ES-I3 (cell line): ENCODE measurements around the gene CMTM1.
"Not testable (repeated sequence)": the region's sequence is repeated elsewhere in the genome, so short reads cannot be mapped to it uniquely, and the experiment has no call there.

Source experiments
- H3K36me3 ChIP-seq: 2 replicates; pipeline ENCODE4 v1.6.1; 2013; ENCODE audit warnings: mild to moderate bottlenecking, low read length, control low read depth, moderate library complexity; ENCODE audit not compliant: insufficient read depth
- H3K4me1 ChIP-seq: 2 replicates; pipeline ENCODE4 v1.6.1; 2013; ENCODE audit warnings: mild to moderate bottlenecking, control low read depth, low read length; ENCODE audit not compliant: insufficient read depth
- H3K9ac ChIP-seq: 2 replicates; pipeline ENCODE4 v1.6.1; 2013; ENCODE audit warnings: low read depth, mild to moderate bottlenecking, low read length, moderate library complexity
- H3K9me3 ChIP-seq: 2 replicates; pipeline ENCODE4 v1.6.1; 2013; ENCODE audit warnings: mild to moderate bottlenecking, low read length, moderate library complexity; ENCODE audit not compliant: control insufficient read depth, insufficient read depth

CMTM1 gene

DNA sequence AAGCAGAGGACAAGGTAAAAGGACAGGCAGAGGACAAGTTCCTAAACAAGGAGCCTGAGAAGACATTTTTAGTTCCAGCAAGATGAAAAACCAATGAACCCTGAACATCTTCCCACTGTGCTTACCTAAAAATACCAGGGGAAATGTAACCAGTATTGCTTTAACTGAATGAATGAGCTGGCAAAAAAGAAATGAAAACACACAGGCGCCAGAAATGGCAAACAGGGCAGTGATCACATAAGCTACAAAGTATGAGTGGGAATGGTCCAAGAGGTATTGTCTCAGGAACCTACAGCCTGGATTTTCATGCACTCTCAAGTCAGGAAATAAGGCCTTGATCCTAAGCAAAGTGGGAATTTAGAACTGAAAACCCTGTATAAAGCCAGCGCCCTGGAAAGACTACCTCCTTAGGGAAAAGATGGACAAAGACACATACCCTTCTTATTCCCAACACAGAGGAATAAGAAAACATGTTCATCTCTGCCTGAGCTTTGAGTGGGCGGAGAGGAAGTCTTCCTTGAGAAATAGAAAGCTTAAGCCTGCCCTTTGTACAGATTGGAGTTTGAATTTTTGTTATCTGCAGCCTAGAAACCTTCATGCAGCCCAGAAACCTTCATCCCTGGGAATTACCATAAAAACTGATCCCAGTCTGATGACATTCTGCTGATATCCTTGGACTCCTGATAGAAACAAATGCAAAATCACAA lies 15.2 kb downstream of the CMTM1 start:
- peaks cover 14% of the 10 kb centered on the region for H3K4me1 ChIP-seq
- no peaks in the 10 kb centered on the region; the same call in 1 of the 2 replicates for H3K36me3 ChIP-seq
- H3K9ac ChIP-seq: no peak overlapping the region
- no peaks in the 10 kb centered on the region for H3K9me3 ChIP-seq

GRCh38 chr16:66585481-66586239 lies 19.4 kb downstream of the CMTM1 start:
- Histone ChIP-seq H3K9ac (no peak overlapping the region), H3K9me3 (no peaks in the 10 kb centered on the region), H3K4me1 (peaks cover 15% of the 10 kb centered on the region), H3K36me3 (no peaks in the 10 kb centered on the region; the same call in 1 of the 2 replicates)

DNA sequence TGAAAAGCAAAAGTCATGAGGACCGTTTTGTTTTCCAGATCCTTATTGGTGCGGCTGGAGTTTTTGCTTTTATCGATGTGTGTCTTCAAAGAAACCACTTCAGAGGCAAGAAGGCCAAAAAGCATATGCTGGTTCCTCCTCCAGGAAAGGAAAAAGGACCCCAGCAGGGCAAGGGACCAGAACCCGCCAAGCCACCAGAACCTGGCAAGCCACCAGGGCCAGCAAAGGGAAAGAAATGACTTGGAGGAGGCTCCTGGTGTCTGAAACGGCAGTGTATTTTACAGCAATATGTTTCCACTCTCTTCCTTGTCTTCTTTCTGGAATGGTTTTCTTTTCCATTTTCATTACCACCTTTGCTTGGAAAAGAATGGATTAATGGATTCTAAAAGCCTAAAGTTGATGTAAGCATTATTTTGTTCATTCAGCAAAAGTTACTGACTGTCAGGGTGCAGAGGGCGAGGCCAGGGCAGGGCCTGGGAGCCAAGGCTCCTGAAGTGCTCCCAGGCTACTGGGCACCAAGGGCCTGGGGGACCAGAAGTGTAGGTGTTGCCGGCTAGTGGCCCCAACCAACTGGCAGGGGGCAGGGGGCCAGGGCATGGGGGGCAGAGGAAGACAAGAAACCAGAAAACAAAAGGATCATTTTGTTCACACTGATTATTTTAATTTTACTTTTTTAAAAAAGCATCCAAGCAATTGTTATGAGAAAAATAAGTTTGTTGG lies 21.8 kb downstream of the CMTM1 start:
- Histone ChIP-seq H3K9ac (no peak overlapping the region), H3K4me1 (peaks cover 12% of the 10 kb centered on the region), H3K36me3 (no peaks in the 10 kb centered on the region), H3K9me3 (no peaks in the 10 kb centered on the region)

DNA sequence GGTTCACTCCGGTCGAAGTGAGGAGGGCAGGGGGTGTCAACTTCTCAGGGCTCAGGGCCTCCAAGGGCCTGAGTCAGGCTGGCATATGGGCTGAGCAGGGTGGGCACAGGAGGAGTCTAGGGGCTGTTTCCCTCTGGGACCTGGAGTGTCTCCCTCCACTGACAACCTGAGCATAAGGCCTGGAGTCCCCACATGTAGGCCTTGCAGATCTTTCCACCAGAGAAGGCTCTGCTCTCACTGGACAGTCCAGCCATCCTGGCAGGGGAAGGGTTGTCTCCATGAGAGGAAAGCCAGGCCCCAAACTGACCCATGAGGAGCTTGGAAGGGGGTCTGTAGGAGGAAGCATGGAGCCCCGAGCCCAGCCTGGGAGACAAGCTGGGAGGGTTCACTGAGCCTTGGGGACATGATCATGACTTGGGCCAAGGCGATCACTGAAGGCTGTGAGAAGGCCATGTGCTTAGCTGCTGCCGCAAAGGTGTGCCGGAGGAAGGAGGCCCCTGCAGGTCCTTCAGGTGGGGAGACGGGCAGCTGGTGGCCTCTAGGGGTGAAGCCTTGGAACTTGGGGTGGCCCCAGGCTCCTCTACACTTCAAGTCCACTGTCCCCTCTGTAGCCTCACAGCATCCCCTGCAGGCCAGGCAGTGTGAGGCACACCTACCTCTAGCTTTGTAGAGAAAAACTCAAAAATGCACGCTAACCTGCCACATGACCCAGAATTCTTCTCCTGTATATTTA lies 22.9 kb downstream of the CMTM1 start:
- H3K9ac ChIP-seq: no peak overlapping the region

DNA sequence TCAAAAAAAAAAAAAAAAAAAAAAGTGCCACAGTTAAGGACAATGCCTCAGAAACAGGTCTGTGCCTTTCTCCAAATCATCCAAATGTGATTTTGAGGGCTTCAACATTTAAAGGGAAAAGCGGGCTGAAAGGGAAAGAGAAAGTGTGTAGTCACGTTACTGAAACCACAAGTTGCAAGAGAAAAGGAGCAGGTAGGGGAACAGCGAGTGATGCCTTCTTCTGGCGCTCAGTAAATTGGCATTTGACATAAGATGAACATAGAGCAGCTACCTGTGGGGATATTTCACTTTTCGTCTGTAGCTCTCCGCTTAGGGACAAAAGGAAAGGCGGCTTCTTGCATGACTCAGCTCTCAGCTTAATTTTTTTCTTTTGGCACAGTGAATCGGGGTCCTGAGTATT lies 24.1 kb downstream of the CMTM1 start:
- Histone ChIP-seq H3K36me3 (no peaks in the 10 kb centered on the region), H3K9ac (no peak overlapping the region), H3K4me1 (peaks cover 12% of the 10 kb centered on the region)

More for the DNA sequence above, 22.9 kb downstream of the CMTM1 start:
- Histone ChIP-seq H3K36me3 (no peaks in the 10 kb centered on the region), H3K9me3 (no peaks in the 10 kb centered on the region), H3K4me1 (peaks cover 12% of the 10 kb centered on the region)

GRCh38 chr16:66591018-66591417 lies 24.8 kb downstream of the CMTM1 start:
- peaks cover 12% of the 10 kb centered on the region for H3K4me1 ChIP-seq
- H3K36me3 ChIP-seq: no peaks in the 10 kb centered on the region
- H3K9me3 ChIP-seq: no peaks in the 10 kb centered on the region
- H3K9ac ChIP-seq: no peak overlapping the region

More for the DNA sequence above, 24.1 kb downstream of the CMTM1 start:
- H3K9me3 ChIP-seq: no peaks in the 10 kb centered on the region

DNA sequence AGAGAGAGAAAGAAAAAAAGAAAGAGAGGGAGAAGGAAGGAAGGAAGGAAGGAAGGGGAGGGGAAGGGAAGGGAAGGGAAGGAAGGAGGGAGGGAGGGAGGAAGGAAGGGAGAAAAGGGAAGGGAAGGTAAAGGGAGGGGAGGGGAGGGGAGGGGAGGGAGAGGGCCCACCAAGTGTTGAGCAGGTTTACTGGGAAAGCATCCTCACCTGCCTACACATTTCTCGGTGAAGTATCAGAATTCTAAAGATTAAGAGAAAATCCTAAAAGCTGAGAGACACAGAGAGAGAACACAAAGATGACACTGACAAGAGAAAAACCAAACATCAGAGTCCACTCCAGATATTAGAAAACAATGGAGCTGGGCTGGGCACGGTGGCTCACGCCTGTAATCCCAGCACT lies 26.0 kb downstream of the CMTM1 start:
- H3K36me3 ChIP-seq: no peaks in the 10 kb centered on the region
- H3K4me1 ChIP-seq: peaks cover 12% of the 10 kb centered on the region
- H3K9me3 ChIP-seq: no peaks in the 10 kb centered on the region
- H3K9ac ChIP-seq: no peak overlapping the region

- H3K9ac ChIP-seq: no peak overlapping the region
- H3K9me3 ChIP-seq: no peaks in the 10 kb centered on the region
- H3K36me3 ChIP-seq: no peaks in the 10 kb centered on the region
- H3K4me1 ChIP-seq: peaks cover 12% of the 10 kb centered on the region
Observed at GRCh38 chr16:66592814-66593213, 26.6 kb downstream of the CMTM1 start.

GRCh38 chr16:66594739-66595138 lies 28.5 kb downstream of the CMTM1 start:
- Histone ChIP-seq H3K9me3 (no peaks in the 10 kb centered on the region), H3K9ac (no peak overlapping the region), H3K36me3 (no peaks in the 10 kb centered on the region), H3K4me1 (peaks cover 9% of the 10 kb centered on the region)

- not testable (repeated sequence) for H3K9ac ChIP-seq, H3K9me3 ChIP-seq, H3K36me3 ChIP-seq, H3K4me1 ChIP-seq
Observed at GRCh38 chr16:66596559-66596958, 30.3 kb downstream of the CMTM1 start.

DNA sequence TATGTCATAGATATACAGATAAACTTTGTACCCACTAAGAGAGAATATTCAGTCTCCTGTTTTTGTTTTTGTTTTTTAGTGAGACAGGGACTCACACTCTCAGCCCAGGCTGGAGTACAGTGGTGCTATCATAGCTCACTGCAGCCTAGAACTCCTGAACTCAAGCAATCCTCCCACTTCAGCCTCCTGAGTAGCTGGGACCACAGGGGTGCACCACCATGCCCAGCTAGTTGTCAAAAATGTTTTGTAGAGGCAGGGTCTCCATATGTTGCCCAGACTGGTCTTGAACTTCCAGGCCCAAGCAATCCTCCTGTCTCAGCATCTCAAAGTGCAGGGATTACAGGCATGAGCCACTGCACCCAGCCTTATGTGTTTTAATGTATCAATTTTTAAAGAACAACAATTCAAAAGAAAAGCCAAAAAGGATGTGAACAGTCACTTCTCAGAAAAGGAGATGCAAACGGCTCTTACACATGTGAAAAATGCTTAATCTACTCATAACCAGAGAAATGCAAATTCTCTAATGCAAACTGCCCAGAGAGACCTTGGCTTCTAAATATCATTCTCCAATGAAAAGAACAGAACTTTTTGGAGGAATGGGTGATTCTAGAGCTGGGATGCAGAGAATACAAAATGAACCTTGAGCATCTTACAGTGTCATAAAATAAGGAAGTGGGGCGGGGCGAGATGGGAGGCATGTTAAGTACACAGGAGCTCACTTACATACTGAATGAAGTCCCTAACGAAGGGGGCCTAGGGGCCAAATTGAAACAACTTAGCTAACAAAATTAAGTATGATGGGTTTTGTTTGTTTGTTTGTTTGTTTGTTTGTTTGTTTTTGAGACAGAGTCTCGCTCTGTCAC lies 31.0 kb downstream of the CMTM1 start:
- no peaks in the 10 kb centered on the region for H3K4me1 ChIP-seq
- no peak overlapping the region for H3K9ac ChIP-seq
- no peaks in the 10 kb centered on the region for H3K36me3 ChIP-seq
- no peaks in the 10 kb centered on the region for H3K9me3 ChIP-seq

DNA sequence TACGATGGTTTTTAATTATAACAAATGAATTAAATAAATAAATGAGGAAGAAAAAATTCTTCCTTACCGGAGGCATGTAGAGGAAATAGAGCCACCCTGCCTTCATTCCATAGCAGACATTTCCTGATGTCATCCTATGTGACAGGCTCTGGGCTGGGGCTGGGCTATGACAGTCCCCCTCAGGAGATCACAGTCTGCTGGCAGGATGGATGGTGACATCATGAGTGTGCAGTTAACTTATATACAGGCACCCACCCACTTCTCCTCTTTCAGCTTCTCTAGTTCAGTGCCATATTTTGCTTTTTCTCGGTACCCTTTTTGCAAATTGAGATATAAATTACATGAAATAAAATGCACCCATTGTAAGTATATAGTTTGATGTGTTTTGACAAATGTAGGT lies 31.9 kb downstream of the CMTM1 start:
- Histone ChIP-seq H3K9me3 (no peaks in the 10 kb centered on the region), H3K4me1 (no peaks in the 10 kb centered on the region), H3K36me3 (no peaks in the 10 kb centered on the region), H3K9ac (no peak overlapping the region)

- no peak overlapping the region for H3K9ac ChIP-seq
- H3K4me1 ChIP-seq: no peaks in the 10 kb centered on the region
- no peaks in the 10 kb centered on the region for H3K36me3 ChIP-seq
- no peaks in the 10 kb centered on the region for H3K9me3 ChIP-seq
Observed at GRCh38 chr16:66599726-66600125, 33.5 kb downstream of the CMTM1 start.
